ENCODE results near the gene ARID1B. TPM values are rescaled to one million over a fixed set of nuclear protein-coding genes. Genes with fewer than 3 reads are reported as not detected.
A peak's percentile ranks its signal among the peaks of the same experiment; 100 is the strongest.

Gene ARID1B
- total and polyA plus RNA-seq, 10 of the 15 experiments (the other 5 are each of a cell fraction or from before 2014, with no cell fraction given) = 24.7 to 133 (median 54.6) TPM

- TF ChIP-seq SKIL (IDR thresholded peaks at IDR 0.05; ENCODE audit: low read depth, poor library complexity, severe bottlenecking) (no peak), E2F8 (IDR thresholded peaks at IDR 0.05; ENCODE audit: low read depth, partially characterized antibody) (no peak), IRF3 (IDR thresholded peaks at IDR 0.05) (no peak)
These were observed 444.6 kb downstream of the ARID1B start (continued) for GRCh38 chr6:157221817-157222175.

- CTCF ChIA-PET = interaction anchor here (1.2 to 1.7 kb wide), 2 partner anchors 10 to 19 kb away, joined by 3 to 5 read pairs; no protein-coding TSS in a partner anchor
- BruUV-seq (replicated peaks) = no TSS peak
- no peak; the same call in 2 of the 3 replicates for ATAC-seq
- TF ChIP-seq USF2 (IDR thresholded peaks at IDR 0.05; ENCODE audit: borderline replicate concordance, low read depth, low read length) (no peak), DPF2 (IDR thresholded peaks at IDR 0.05) (no peak), GABPA (IDR thresholded peaks at IDR 0.05; ENCODE audit: low read depth) (no peak), SMAD5 (IDR thresholded peaks at IDR 0.05; ENCODE audit: low read depth) (no peak), TARDBP (IDR thresholded peaks at IDR 0.05; ENCODE audit: borderline replicate concordance) (no peak), NBN (IDR thresholded peaks at IDR 0.05) (no peak), SUZ12 (IDR thresholded peaks at IDR 0.05; ENCODE audit: unreplicated experiment) (no peak), STAT3 (IDR thresholded peaks at IDR 0.05; ENCODE audit: low read depth, low read length) (no peak), MLLT1 (IDR thresholded peaks at IDR 0.05) (no peak)
These were observed 445.2 kb downstream of the ARID1B start for GRCh38 chr6:157222201-157222981.

More at GRCh38 chr6:157222201-157222981, 445.2 kb downstream of the ARID1B start:
- SMC1A ChIA-PET (ENCODE audit: uncharacterized antibody, unreplicated experiment) = interaction anchor here (0.9 to 1.4 kb wide), 3 partner anchors 11 to 650 kb away, joined by 3 to 4 read pairs (median 3); no protein-coding TSS in a partner anchor
- 0 out of 2 replicates have a peak overlapping the region, but pooled peaks have one; percentile 55 for H3K4me2 ChIP-seq (ENCODE audit: control insufficient read depth, insufficient read depth)
- DNase-seq (ENCODE audit: low read depth, low spot score) (no peak), FAIRE-seq (no peak)
- H3K27ac ChIP-seq (ENCODE audit: control insufficient read depth, insufficient read depth) = no peak overlapping the region
- in situ Hi-C loops (cut with MboI) (no loop called here), intact Hi-C loops (cut with micrococcal nuclease; ENCODE audit: unreplicated experiment) (no loop called here)
- H3K9me3 ChIP-seq (replicated peaks; ENCODE audit: control insufficient read depth, insufficient read depth, low read length) = no peaks in the 10 kb centered on the region
- H2AFZ ChIP-seq (ENCODE audit: control insufficient read depth, low read depth, low read length) = no peak overlapping the region
- H4K20me1 ChIP-seq (ENCODE audit: control insufficient read depth, insufficient read depth) = no peaks in the 10 kb centered on the region
- RAD21 ChIA-PET (ENCODE audit: unreplicated experiment) = interaction anchor here (0.9 to 1.2 kb wide), 3 partner anchors 18 to 189 kb away, joined by 3 to 4 read pairs (median 3); no protein-coding TSS in a partner anchor
- POLR2A ChIA-PET = no interaction called here
- H3K79me2 ChIP-seq (ENCODE audit: control insufficient read depth, insufficient read depth, low read length) = no peaks in the 10 kb centered on the region
- WGBS (ENCODE audit: insufficient coverage, insufficient replicate concordance, low lambda C conversion rate, missing lambda C conversion rate) = 70% methylated on average over 17 of the region's 17 CpGs
- no peak overlapping the region for H3K4me3 ChIP-seq
- H3K4me1 ChIP-seq (ENCODE audit: control insufficient read depth, insufficient read depth, low read length) = peaks cover 10% of the 10 kb centered on the region
- H3K36me3 ChIP-seq (ENCODE audit: control insufficient read depth in 2 of 2, insufficient read depth in 2 of 2, low read length in 1 of 2) = no peaks in the 10 kb centered on the region
- H3K9ac ChIP-seq (ENCODE audit: control insufficient read depth, insufficient read depth, low read length) = no peak overlapping the region
- peaks cover 0 to 3% of the 10 kb centered on the region in 2 experiments; a peak in 2 of 4 replicates for H3K27me3 ChIP-seq (replicated peaks in 1 of 2; ENCODE audit: control insufficient read depth in 2 of 2, insufficient read depth in 2 of 2, low read length in 1 of 2)

Measured in GM12878 (cell line).